ENCODE data around the gene NDUFA5.

- TF ChIP-seq CTCF (IDR thresholded peaks at IDR 0.05): no peak
- TF ChIP-seq EZH2 (IDR thresholded peaks at IDR 0.05): no peak
- no peak for TF ChIP-seq EZH2phosphoT487 (IDR thresholded peaks at IDR 0.05)
These were observed 37.2 kb upstream of the NDUFA5 start for GRCh38 chr7:123594813-123595241.

Measured in neural progenitor cell (in vitro differentiated cells).